ENCODE results near the gene CDCA5. TPM values are rescaled to one million over a fixed set of nuclear protein-coding genes. Genes with fewer than 3 reads are reported as not detected.

CDCA5 gene
- 0.75 TPM for total RNA-seq

- ATAC-seq: peak; percentile 94
- peak; percentile 97 for DNase-seq (ENCODE audit: low spot score)
Measured at GRCh38 chr11:65083834-65084597, at the start of gene CDCA5, which contains the start of gene ZFPL1. Gene CDCA5, minus strand, starts transcription at chr11:65084040. Its CDS starts 62 bp downstream, at chr11:65083978. Gene ZFPL1, plus strand, starts transcription at chr11:65084222. Its CDS starts 477 bp downstream, at chr11:65084699.

GRCh38 chr11:65132988-65133700 lies 49.3 kb upstream of the CDCA5 start:
- DNase-seq (ENCODE audit: low spot score) (peak; percentile 85), ATAC-seq (peak; percentile 63)

- no peak for ATAC-seq
- DNase-seq (ENCODE audit: low spot score): no peak
Measured at GRCh38 chr11:65132238-65132987, 48.6 kb upstream of the CDCA5 start.

- no peak for ATAC-seq
- no peak for DNase-seq (ENCODE audit: low spot score)
Measured at GRCh38 chr11:65131895-65132237, 48.0 kb upstream of the CDCA5 start.

- DNase-seq (ENCODE audit: low spot score) (no peak), ATAC-seq (no peak)
Measured at GRCh38 chr11:65131417-65131776, 47.6 kb upstream of the CDCA5 start.

GRCh38 chr11:65130631-65131416 lies 47.0 kb upstream of the CDCA5 start:
- ATAC-seq (no peak), DNase-seq (ENCODE audit: low spot score) (peak; percentile 47)

- DNase-seq (ENCODE audit: low spot score): no peak
- no peak for ATAC-seq
Measured at GRCh38 chr11:65129649-65130441, 46.0 kb upstream of the CDCA5 start.

- DNase-seq (ENCODE audit: low spot score) (no peak), ATAC-seq (no peak)
Measured at GRCh38 chr11:65128182-65129145, 44.6 kb upstream of the CDCA5 start.

GRCh38 chr11:65127473-65128181 lies 43.8 kb upstream of the CDCA5 start:
- DNase-seq (ENCODE audit: low spot score) (no peak), ATAC-seq (peak; percentile 2)

- DNase-seq (ENCODE audit: low spot score) (no peak), ATAC-seq (no peak)
Measured at GRCh38 chr11:65126624-65127274, 42.9 kb upstream of the CDCA5 start.

- ATAC-seq: no peak
- no peak for DNase-seq (ENCODE audit: low spot score)
Measured at GRCh38 chr11:65125197-65126056, 41.6 kb upstream of the CDCA5 start.

- no peak for DNase-seq (ENCODE audit: low spot score)
- ATAC-seq: no peak
Measured at GRCh38 chr11:65124480-65125196, 40.8 kb upstream of the CDCA5 start.

- DNase-seq (ENCODE audit: low spot score) (peak; percentile 99), ATAC-seq (peak; percentile 75)
Measured at GRCh38 chr11:65121865-65122696, 38.2 kb upstream of the CDCA5 start, which contains the start of the genes FAU and MRPL49. Gene FAU, minus strand, starts transcription at chr11:65122134. Its CDS starts 321 bp downstream, at chr11:65121813. Gene MRPL49, plus strand, starts transcription at chr11:65122321. Its CDS starts 26 bp downstream, at chr11:65122347.

GRCh38 chr11:65121447-65121864 lies 37.6 kb upstream of the CDCA5 start:
- peak; percentile 59 for DNase-seq (ENCODE audit: low spot score)
- no peak for ATAC-seq

- ATAC-seq: no peak
- no peak for DNase-seq (ENCODE audit: low spot score)
Measured at GRCh38 chr11:65120831-65121230, 37.0 kb upstream of the CDCA5 start.

All from left lobe of liver (tissue), 2 donors.